ENCODE measurements around the gene SMPD3. TPM values are rescaled to one million over a fixed set of nuclear protein-coding genes. Genes with fewer than 3 reads are reported as not detected.

Gene SMPD3
- total and polyA plus RNA-seq, 10 donors, result 0.66 to 6.5 (median 1.9) TPM

- H3K27ac ChIP-seq, result no peak overlapping the region
- H3K27me3 ChIP-seq (replicated peaks in 1 of 7), result no peaks in the 10 kb centered on the region
- H3K4me1 ChIP-seq, result peaks cover 4 to 17% (median 13%) of the 10 kb centered on the region in 6 donors
- H3K9me3 ChIP-seq, result no peaks in the 10 kb centered on the region
- intact Hi-C loops (cut with DNase I; ENCODE audit: low total_unique reads), result no loop called here
- no peak for DNase-seq
- WGBS, 5 donors, result 66 to 86% (median 78%) methylated on average over 4 of the region's 4 CpGs
- TF ChIP-seq POLR2AphosphoS5 (IDR thresholded peaks at IDR 0.05), result no peak
- no peak for TF ChIP-seq POLR2A (IDR thresholded peaks at IDR 0.05)
- no peak for TF ChIP-seq CTCF (IDR thresholded peaks at IDR 0.05 in 8 of 11, conservative IDR thresholded peaks at IDR 0.05 in 3 of 11)
- H3K36me3 ChIP-seq, result no peaks in the 10 kb centered on the region
- H3K4me3 ChIP-seq, result no peak overlapping the region
These were observed 25.8 kb downstream of the SMPD3 start for GRCh38 chr16:68422396-68422960.

- H3K4me3 ChIP-seq, result no peak overlapping the region
- TF ChIP-seq POLR2A (IDR thresholded peaks at IDR 0.05), result no peak
- no peak for TF ChIP-seq CTCF (IDR thresholded peaks at IDR 0.05 in 8 of 11, conservative IDR thresholded peaks at IDR 0.05 in 3 of 11)
- no peaks in the 10 kb centered on the region for H3K36me3 ChIP-seq
- H3K4me1 ChIP-seq, result peaks cover 8 to 30% (median 25%) of the 10 kb centered on the region in 6 donors
- WGBS, 5 donors, result 88 to 96% (median 90%) methylated on average over 5 of the region's 5 CpGs
- H3K27me3 ChIP-seq (replicated peaks in 1 of 7), result no peaks in the 10 kb centered on the region
- H3K9me3 ChIP-seq, result no peaks in the 10 kb centered on the region
- no peak for DNase-seq
- intact Hi-C loops (cut with DNase I; ENCODE audit: low total_unique reads), result no loop called here
- H3K27ac ChIP-seq, result no peak overlapping the region
These were observed 27.2 kb downstream of the SMPD3 start for GRCh38 chr16:68421076-68421475.

GRCh38 chr16:68420366-68420942 is 27.9 kb downstream of the SMPD3 start:
- Histone ChIP-seq H3K36me3 (no peaks in the 10 kb centered on the region), H3K9me3 (no peaks in the 10 kb centered on the region), H3K27me3 (replicated peaks in 1 of 7) (no peaks in the 10 kb centered on the region), H3K4me1 (peaks cover 8 to 33% (median 25%) of the 10 kb centered on the region in 6 donors), H3K4me3 (no peak overlapping the region), H3K27ac (no peak overlapping the region)
- intact Hi-C loops (cut with DNase I; ENCODE audit: low total_unique reads), result no loop called here
- no peak for TF ChIP-seq POLR2A (IDR thresholded peaks at IDR 0.05)
- no peak for TF ChIP-seq CTCF (IDR thresholded peaks at IDR 0.05 in 8 of 11, conservative IDR thresholded peaks at IDR 0.05 in 3 of 11)
- no peak for TF ChIP-seq POLR2AphosphoS5 (IDR thresholded peaks at IDR 0.05)
- DNase-seq, result no peak
- WGBS, 5 donors, result 73 to 91% (median 89%) methylated on average over 4 of the region's 4 CpGs

GRCh38 chr16:68417711-68418301 is 30.5 kb downstream of the SMPD3 start:
- H3K4me1 ChIP-seq, result peaks cover 8 to 33% (median 25%) of the 10 kb centered on the region in 6 donors
- no peaks in the 10 kb centered on the region for H3K27me3 ChIP-seq (replicated peaks in 1 of 7)
- peak overlapping the region in 1 of 8 donors; percentile 39 for H3K4me3 ChIP-seq
- intact Hi-C loops (cut with DNase I; ENCODE audit: low total_unique reads), result no loop called here
- TF ChIP-seq POLR2AphosphoS5 (IDR thresholded peaks at IDR 0.05), result peak in 2 of 3 donors; percentile 54 to 64
- no peak for TF ChIP-seq CTCF (IDR thresholded peaks at IDR 0.05 in 8 of 11, conservative IDR thresholded peaks at IDR 0.05 in 3 of 11)
- 17 to 28% (median 21%) methylated on average over 11 of the region's 11 CpGs for WGBS, 5 donors
- H3K27ac ChIP-seq, result peak overlapping the region; percentile 37 to 88 (median 71)
- H3K36me3 ChIP-seq, result no peaks in the 10 kb centered on the region
- no peaks in the 10 kb centered on the region for H3K9me3 ChIP-seq
- DNase-seq, result peak; percentile 89

Measured in spleen (tissue), 11 donors.